SK-N-SH (cell line): ENCODE results near the gene SFXN4. TPM values are rescaled to one million over a fixed set of nuclear protein-coding genes. Genes with fewer than 3 reads are reported as not detected.

Experiments used
- CTCF ChIA-PET: fragments of 300-600, 350-600 bp; formaldehyde crosslinking; extraction: SDS; loops from one replicate; lab custom pipeline; 2021; lab: Yijun Ruan, JAX
- POLR2A ChIA-PET: fragments of 350-600 bp; sonication (Branson Sonifier 250); formaldehyde crosslinking; extraction: SDS; loops from one replicate; lab custom pipeline; 2020; ENCODE audit warnings: antibody characterized with exemption, inconsistent platforms; lab: Yijun Ruan, JAX
- DNase-seq: peaks from one replicate; pipeline ENCODE4 v3.0.0; 2012
- H2AFZ ChIP-seq: fragments of 200-600 bp; sonication (generic); 2 replicates; pipeline ENCODE4 v1.8.1; 2016; ENCODE audit warnings: antibody characterized with exemption, mild to moderate bottlenecking, low read depth
- H3F3A ChIP-seq: fragments of 200-600 bp; sonication (generic); replicated peaks from 2 replicates; pipeline ENCODE3; 2016; ENCODE audit warnings: antibody characterized with exemption, mild to moderate bottlenecking; ENCODE audit not compliant: insufficient read depth
- H3K27ac ChIP-seq, 2 experiments: fragments of 200-500 bp in 1 of 2; fragments of 200-600 bp in 1 of 2; sonication (Bioruptor generic) in 1 of 2; sonication (generic), shearing (Covaris generic) in 1 of 2; 2 replicates each; pipeline versions ENCODE4 v1.5.1 to v1.6.1; 2014 to 2016; ENCODE audit warnings: low read depth in 2 of 2, inconsistent platforms in 1 of 2, low read length in 1 of 2, mild to moderate bottlenecking in 1 of 2, mixed read lengths in 1 of 2
- H3K27me3 ChIP-seq: fragments of 200-600 bp; sonication (generic), shearing (Covaris generic); 2 replicates; pipeline ENCODE4 v1.6.1; 2016; ENCODE audit warnings: mixed run types; ENCODE audit not compliant: insufficient read depth
- H3K36me3 ChIP-seq, 2 experiments: fragments of 200-500 bp in 1 of 2; fragments of 200-600 bp in 1 of 2; sonication (Bioruptor generic) in 1 of 2; sonication (generic) in 1 of 2; replicated peaks in 1 of 2; 2 replicates each; pipeline versions ENCODE3 to v1.5.1; 2014 to 2016; ENCODE audit warnings: low read length in 1 of 2, mild to moderate bottlenecking in 1 of 2; ENCODE audit not compliant: insufficient read depth in 2 of 2, control insufficient read depth in 1 of 2
- H3K4me1 ChIP-seq, 2 experiments: fragments of 200-500 bp in 1 of 2; fragments of 200-600 bp in 1 of 2; sonication (Bioruptor generic) in 1 of 2; sonication (generic), shearing (Covaris generic) in 1 of 2; 2 replicates each; pipeline versions ENCODE4 v1.5.1 to v1.6.1; 2014 to 2016; ENCODE audit warnings: low read depth in 1 of 2, low read length in 1 of 2, mixed run types in 1 of 2; ENCODE audit not compliant: insufficient read depth in 2 of 2, control insufficient read depth in 1 of 2
- H3K4me2 ChIP-seq: fragments of 200-600 bp; sonication (generic), shearing (Covaris generic); 2 replicates; pipeline ENCODE4 v1.6.1; 2017; ENCODE audit warnings: mixed run types
- H3K4me3 ChIP-seq, 2 experiments: fragments of 200-500 bp in 1 of 2; fragments of 200-600 bp in 1 of 2; sonication (Bioruptor generic) in 1 of 2; sonication (generic), shearing (Covaris generic) in 1 of 2; 2 replicates each; pipeline versions ENCODE4 v1.5.1 to v1.8.1; 2014 to 2016; ENCODE audit warnings: low read depth in 2 of 2, inconsistent platforms in 1 of 2, low read length in 1 of 2, mild to moderate bottlenecking in 1 of 2, mixed read lengths in 1 of 2, moderate library complexity in 1 of 2
- H3K79me2 ChIP-seq: fragments of 200-600 bp; sonication (generic); 2 replicates; pipeline ENCODE4 v1.8.1; 2017; ENCODE audit warnings: mild to moderate bottlenecking; ENCODE audit not compliant: insufficient read depth
- H3K9ac ChIP-seq: fragments of 200-600 bp; sonication (generic); 2 replicates; pipeline ENCODE4 v1.6.1; 2017; ENCODE audit warnings: mixed run types
- H3K9me2 ChIP-seq: fragments of 200-600 bp; sonication (generic); 2 replicates; pipeline ENCODE4 v1.6.1; 2017; ENCODE audit warnings: mixed run types
- H3K9me3 ChIP-seq: fragments of 200-600 bp; sonication (generic); 2 replicates; pipeline ENCODE4 v1.6.1; 2017; ENCODE audit warnings: mixed run types, mild to moderate bottlenecking, moderate library complexity
- H4K20me1 ChIP-seq: fragments of 200-600 bp; sonication (generic); 2 replicates; pipeline ENCODE4 v1.6.1; 2017; ENCODE audit warnings: mild to moderate bottlenecking, mixed run types; ENCODE audit not compliant: insufficient read depth
- CHD2 ChIP-seq: fragments of 150-350 bp; IDR thresholded peaks from 2 replicates; pipeline ENCODE4 v1.6.1; 2018; ENCODE audit warnings: low read length; ENCODE audit not compliant: partially characterized antibody
- EP300 ChIP-seq, 2 experiments: IDR thresholded peaks; 2 replicates each; pipeline versions ENCODE4 v1.4.0 to v1.6.1; 2012; ENCODE audit warnings: borderline replicate concordance in 1 of 2, low read depth in 1 of 2, low read length in 1 of 2
- FOSL2 ChIP-seq: IDR thresholded peaks from 2 replicates; pipeline ENCODE4 v1.4.0; 2012; ENCODE audit warnings: low read depth, mild to moderate bottlenecking, moderate library complexity, borderline replicate concordance
- FOXJ3 ChIP-seq: sonication (generic); formaldehyde crosslinking; IDR thresholded peaks from 2 replicates; pipeline ENCODE4 v1.5.1; 2020; ENCODE audit warnings: mild to moderate bottlenecking, missing genetic modification reagents
- MEF2A ChIP-seq: IDR thresholded peaks from 2 replicates; pipeline ENCODE4 v1.4.0; 2012; ENCODE audit warnings: low read depth, borderline replicate concordance
- MXI1 ChIP-seq: IDR thresholded peaks from 2 replicates; pipeline ENCODE4 v1.6.1; 2012; ENCODE audit warnings: mild to moderate bottlenecking, low read depth, low read length, improper control_type of control experiment
- POLR2AphosphoS5 ChIP-seq: IDR thresholded peaks from 2 replicates; pipeline ENCODE4 v1.6.1; 2012; ENCODE audit warnings: low read depth, low read length
- RAD21 ChIP-seq: IDR thresholded peaks from 2 replicates; pipeline ENCODE4 v1.6.1; 2012; ENCODE audit warnings: mild to moderate bottlenecking, low read length
- RFX5 ChIP-seq: IDR thresholded peaks from 2 replicates; pipeline ENCODE4 v1.6.1; 2012; ENCODE audit warnings: mild to moderate bottlenecking, improper control_type of control experiment, low read length
- YY1 ChIP-seq: IDR thresholded peaks from 2 replicates; pipeline ENCODE4 v1.4.0; 2012; ENCODE audit warnings: low read depth, mild to moderate bottlenecking
- whole genome bisulfite sequencing: methylation state at CpG from one replicate; pipeline ENCODE4 v1.1.6; 2017; ENCODE audit warnings: low lambda C conversion rate; 5-methylcytosine and 5-hydroxymethylcytosine counted together
- polyA plus RNA-seq, 3 experiments: library from polyadenylated mRNA; depleted of rRNA; stranded (reverse); fragments of >200 nt; gene quantifications; 2 replicates each; pipeline ENCODE4 v1.2.3, GENCODE V29; 2012
- small RNA-seq, 7 experiments: library from RNA; depleted of rRNA; stranded (forward); fragments of <200 nt; gene quantifications; one replicate each; pipeline ENCODE3, GENCODE V24; 2012
- TF ChIP-seq, protein P1 (sequence below): fragments of 200-600 bp; sonication (generic); IDR thresholded peaks from 2 replicates; pipeline ENCODE4 v1.6.1; 2017; ENCODE audit warnings: antibody characterized with exemption, mild to moderate bottlenecking, moderate library complexity
- TF ChIP-seq, protein P2 (sequence below): IDR thresholded peaks from 2 replicates; pipeline ENCODE4 v1.4.0; 2012; ENCODE audit warnings: low read depth

The SFXN4 gene
- polyA plus RNA-seq, 1 of the 3 experiments (the other 2 are of a cell fraction) = 24.2 TPM

DNA sequence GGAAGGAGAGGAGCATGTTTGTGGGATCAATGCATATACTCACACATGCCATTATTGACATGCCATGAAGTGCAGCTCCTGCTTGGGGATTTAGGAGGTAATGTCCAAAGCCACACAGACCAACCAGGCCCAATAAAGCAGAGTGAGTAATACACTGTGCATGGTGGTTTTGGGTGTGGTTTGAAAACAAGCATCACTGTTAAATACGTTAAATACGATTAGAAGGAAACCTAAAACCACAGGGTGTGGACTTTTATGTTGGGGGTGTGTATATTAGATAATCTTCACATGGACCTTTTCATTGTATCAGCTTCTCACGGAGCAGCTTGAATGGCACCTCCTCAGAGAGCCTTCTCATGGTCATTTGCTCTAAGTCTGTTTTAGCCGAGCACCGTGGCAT is 74.5 kb downstream of the SFXN4 start:
- ChIA-PET POLR2A (no interaction called here), CTCF (no interaction called here)
- no peak overlapping the region for H2AFZ ChIP-seq

More for the DNA sequence above, 74.5 kb downstream of the SFXN4 start:
- TF ChIP-seq MXI1 = no peak
- TF ChIP-seq RAD21 = no peak
- no peak for TF ChIP-seq MEF2A
- TF ChIP-seq POLR2AphosphoS5 = no peak
- no peak for TF ChIP-seq YY1
- TF ChIP-seq CHD2 = no peak
- TF ChIP-seq, protein P1, sequence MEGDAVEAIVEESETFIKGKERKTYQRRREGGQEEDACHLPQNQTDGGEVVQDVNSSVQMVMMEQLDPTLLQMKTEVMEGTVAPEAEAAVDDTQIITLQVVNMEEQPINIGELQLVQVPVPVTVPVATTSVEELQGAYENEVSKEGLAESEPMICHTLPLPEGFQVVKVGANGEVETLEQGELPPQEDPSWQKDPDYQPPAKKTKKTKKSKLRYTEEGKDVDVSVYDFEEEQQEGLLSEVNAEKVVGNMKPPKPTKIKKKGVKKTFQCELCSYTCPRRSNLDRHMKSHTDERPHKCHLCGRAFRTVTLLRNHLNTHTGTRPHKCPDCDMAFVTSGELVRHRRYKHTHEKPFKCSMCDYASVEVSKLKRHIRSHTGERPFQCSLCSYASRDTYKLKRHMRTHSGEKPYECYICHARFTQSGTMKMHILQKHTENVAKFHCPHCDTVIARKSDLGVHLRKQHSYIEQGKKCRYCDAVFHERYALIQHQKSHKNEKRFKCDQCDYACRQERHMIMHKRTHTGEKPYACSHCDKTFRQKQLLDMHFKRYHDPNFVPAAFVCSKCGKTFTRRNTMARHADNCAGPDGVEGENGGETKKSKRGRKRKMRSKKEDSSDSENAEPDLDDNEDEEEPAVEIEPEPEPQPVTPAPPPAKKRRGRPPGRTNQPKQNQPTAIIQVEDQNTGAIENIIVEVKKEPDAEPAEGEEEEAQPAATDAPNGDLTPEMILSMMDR = no peak
- no peak for TF ChIP-seq FOXJ3 (CRISPR knock-in tag)
- TF ChIP-seq RFX5 = no peak
- TF ChIP-seq FOSL2 = no peak
- TF ChIP-seq, protein P2, sequence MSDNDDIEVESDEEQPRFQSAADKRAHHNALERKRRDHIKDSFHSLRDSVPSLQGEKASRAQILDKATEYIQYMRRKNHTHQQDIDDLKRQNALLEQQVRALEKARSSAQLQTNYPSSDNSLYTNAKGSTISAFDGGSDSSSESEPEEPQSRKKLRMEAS = no peak
- TF ChIP-seq EP300 (IDR thresholded peaks at IDR 0.05; ENCODE audit: borderline replicate concordance in 1 of 2, low read depth in 1 of 2, low read length in 1 of 2) = no peak
- WGBS = 72% methylated on average over 5 of the region's 5 CpGs
- Histone ChIP-seq H3K9ac (no peak overlapping the region), H3K4me2 (no peak overlapping the region), H4K20me1 (no peaks in the 10 kb centered on the region), H3K79me2 (no peaks in the 10 kb centered on the region), H3K36me3 (no peaks in the 10 kb centered on the region), H3K4me3 (no peak overlapping the region), H3K9me2 (no peaks in the 10 kb centered on the region), H3K4me1 (no peaks in the 10 kb centered on the region), H3F3A (no peaks in the 10 kb centered on the region), H3K9me3 (no peaks in the 10 kb centered on the region), H3K27me3 (no peaks in the 10 kb centered on the region), H3K27ac (no peak overlapping the region)
- no peak for DNase-seq

Small RNAs within 50 kb of the gene (small RNA-seq; reads per million reads assigned to genes)
- gene AL355598.1 (0 reads per million in 7 experiments), gene RN7SL749P (0 reads per million in 7 experiments)

Other genes starting within 250 kb of the SFXN4 start
- 0.81 and 0.86 TPM in 2 replicates for gene NANOS1, start 136.0 kb downstream of the SFXN4 start, polyA plus RNA-seq (2012; rRNA removed)
- 24.5 and 25.8 TPM in 2 replicates for gene EIF3A, start 84.9 kb downstream of the SFXN4 start, polyA plus RNA-seq (2012; rRNA removed)
- gene DENND10, start 61.6 kb downstream of the SFXN4 start, polyA plus RNA-seq (2012; rRNA removed) = 48.4 and 54.7 TPM in 2 replicates
- gene PRDX3, start 13.1 kb upstream of the SFXN4 start, polyA plus RNA-seq (2012; rRNA removed) = 193 and 278 TPM in 2 replicates
- gene GRK5, start 41.9 kb upstream of the SFXN4 start, polyA plus RNA-seq (2012; rRNA removed) = 9.5 and 12.1 TPM in 2 replicates